Subcutaneous abdominal adipose tissue (tissue), 5 donors: ENCODE results near the gene CUX1.

Source experiments
- H3K27ac ChIP-seq: one replicate; pipeline ENCODE4 v1.7.0; 2013; ENCODE audit warnings: low read depth, mild to moderate bottlenecking, inconsistent platforms, low read length, moderate library complexity
- H3K27me3 ChIP-seq, 5 donors: one replicate each; pipeline ENCODE4 v1.7.0; 2013; ENCODE audit warnings: low read length in 5 of 5, inconsistent platforms in 1 of 5; ENCODE audit not compliant: control insufficient read depth in 5 of 5, insufficient read depth in 4 of 5
- H3K36me3 ChIP-seq, 5 donors: one replicate each; pipeline ENCODE4 v1.7.0; 2013; ENCODE audit warnings: low read length in 5 of 5; ENCODE audit not compliant: control insufficient read depth in 5 of 5, insufficient read depth in 5 of 5
- H3K4me1 ChIP-seq, 5 donors: one replicate each; pipeline ENCODE4 v1.7.0; 2013; ENCODE audit warnings: low read length in 5 of 5, mild to moderate bottlenecking in 3 of 5, moderate library complexity in 1 of 5; ENCODE audit not compliant: control insufficient read depth in 5 of 5, insufficient read depth in 5 of 5
- H3K4me3 ChIP-seq, 5 donors: one replicate each; pipeline ENCODE4 v1.7.0; 2013; ENCODE audit warnings: low read length in 5 of 5, low read depth in 1 of 5
- H3K9ac ChIP-seq, 5 donors: one replicate each; pipeline ENCODE4 v1.7.0; 2013; ENCODE audit warnings: low read length in 5 of 5, mild to moderate bottlenecking in 4 of 5, moderate library complexity in 3 of 5
- H3K9me3 ChIP-seq, 5 donors: one replicate each; pipeline ENCODE4 v1.7.0; 2013; ENCODE audit warnings: low read length in 5 of 5; ENCODE audit not compliant: control insufficient read depth in 5 of 5
- donor health status: healthy.
- donor health status: healthy.
- donor health status: healthy.
- donor health status: healthy.
- donor health status: healthy.

The CUX1 gene

GRCh38 chr7:102073931-102074880 is 256.8 kb downstream of the CUX1 start:
- no peak overlapping the region for H3K4me3 ChIP-seq
- peaks cover 3 to 21% (median 16%) of the 10 kb centered on the region in 5 donors for H3K36me3 ChIP-seq
- H3K9ac ChIP-seq = no peak overlapping the region
- no peak overlapping the region for H3K27ac ChIP-seq
- H3K4me1 ChIP-seq = no peaks in the 10 kb centered on the region
- H3K9me3 ChIP-seq = peaks cover 0 to 10% (median 0%) of the 10 kb centered on the region in 5 donors
- H3K27me3 ChIP-seq = no peaks in the 10 kb centered on the region

DNA sequence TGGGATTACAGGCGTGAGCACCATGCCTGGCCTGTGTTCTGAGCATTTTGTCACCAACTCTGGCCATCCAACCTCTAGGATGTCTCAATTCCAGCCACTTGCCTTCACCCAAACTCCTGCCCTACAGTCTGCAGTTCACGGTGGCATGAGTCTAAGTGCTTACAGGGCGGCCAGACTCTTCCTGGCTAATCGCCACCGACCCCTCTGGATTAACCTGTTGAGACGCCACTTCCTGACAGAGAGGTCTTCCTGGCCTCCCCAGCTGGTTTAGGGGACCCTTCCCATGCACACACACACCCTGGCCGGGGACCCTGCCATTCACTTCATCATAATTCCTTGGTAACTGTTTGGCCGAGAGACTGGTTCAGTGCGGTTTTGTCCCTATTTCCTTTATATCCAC is 257.7 kb downstream of the CUX1 start:
- Histone ChIP-seq H3K9me3 (peaks cover 0 to 10% (median 0%) of the 10 kb centered on the region in 5 donors), H3K36me3 (peaks cover 3 to 22% (median 16%) of the 10 kb centered on the region in 5 donors), H3K9ac (no peak overlapping the region), H3K4me1 (no peaks in the 10 kb centered on the region), H3K27ac (no peak overlapping the region), H3K4me3 (no peak overlapping the region), H3K27me3 (no peaks in the 10 kb centered on the region)

- Histone ChIP-seq H3K4me1 (no peaks in the 10 kb centered on the region), H3K27me3 (no peaks in the 10 kb centered on the region), H3K9me3 (peaks cover 0 to 10% (median 0%) of the 10 kb centered on the region in 5 donors), H3K27ac (no peak overlapping the region), H3K36me3 (peaks cover 3 to 20% (median 11%) of the 10 kb centered on the region in 5 donors), H3K4me3 (no peak overlapping the region), H3K9ac (no peak overlapping the region)
These were observed 258.2 kb downstream of the CUX1 start for GRCh38 chr7:102075553-102076135.

DNA sequence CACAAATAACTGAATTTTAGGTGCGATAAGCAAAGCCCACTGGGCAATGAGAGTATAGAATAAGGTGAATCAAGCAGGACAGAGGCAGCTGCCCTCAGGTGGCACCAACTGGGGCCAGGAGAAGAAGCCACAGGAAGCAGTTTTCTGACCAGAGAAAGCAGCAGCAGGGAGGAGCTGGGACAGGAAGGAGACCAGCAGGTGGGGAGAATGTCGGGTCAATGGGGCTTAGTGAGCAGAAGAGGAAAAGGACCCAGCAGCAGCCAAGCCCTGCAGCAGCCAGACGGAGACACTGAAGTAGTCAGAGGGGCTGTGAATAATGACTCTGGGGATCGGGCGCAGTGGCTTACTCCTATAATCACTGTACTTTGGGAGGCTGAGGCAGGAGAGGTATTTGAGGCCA is 259.7 kb downstream of the CUX1 start:
- Histone ChIP-seq H3K4me3 (no peak overlapping the region), H3K27me3 (no peaks in the 10 kb centered on the region), H3K4me1 (no peaks in the 10 kb centered on the region), H3K9ac (no peak overlapping the region), H3K36me3 (peaks cover 0 to 8% (median 7%) of the 10 kb centered on the region in 5 donors), H3K9me3 (peaks cover 0 to 2% (median 0%) of the 10 kb centered on the region in 5 donors), H3K27ac (no peak overlapping the region)

GRCh38 chr7:102079140-102080018 is 262.0 kb downstream of the CUX1 start:
- H3K4me3 ChIP-seq = no peak overlapping the region
- peaks cover 0 to 8% (median 5%) of the 10 kb centered on the region in 5 donors for H3K36me3 ChIP-seq
- H3K4me1 ChIP-seq = no peaks in the 10 kb centered on the region
- no peaks in the 10 kb centered on the region for H3K27me3 ChIP-seq
- H3K9me3 ChIP-seq = no peaks in the 10 kb centered on the region
- no peak overlapping the region for H3K27ac ChIP-seq
- no peak overlapping the region for H3K9ac ChIP-seq

GRCh38 chr7:102080019-102080433 is 262.6 kb downstream of the CUX1 start:
- no peaks in the 10 kb centered on the region for H3K9me3 ChIP-seq
- no peak overlapping the region for H3K9ac ChIP-seq
- H3K4me1 ChIP-seq = no peaks in the 10 kb centered on the region
- H3K4me3 ChIP-seq = no peak overlapping the region
- H3K36me3 ChIP-seq = peaks cover 0 to 8% (median 5%) of the 10 kb centered on the region in 5 donors
- H3K27me3 ChIP-seq = no peaks in the 10 kb centered on the region
- no peak overlapping the region for H3K27ac ChIP-seq

DNA sequence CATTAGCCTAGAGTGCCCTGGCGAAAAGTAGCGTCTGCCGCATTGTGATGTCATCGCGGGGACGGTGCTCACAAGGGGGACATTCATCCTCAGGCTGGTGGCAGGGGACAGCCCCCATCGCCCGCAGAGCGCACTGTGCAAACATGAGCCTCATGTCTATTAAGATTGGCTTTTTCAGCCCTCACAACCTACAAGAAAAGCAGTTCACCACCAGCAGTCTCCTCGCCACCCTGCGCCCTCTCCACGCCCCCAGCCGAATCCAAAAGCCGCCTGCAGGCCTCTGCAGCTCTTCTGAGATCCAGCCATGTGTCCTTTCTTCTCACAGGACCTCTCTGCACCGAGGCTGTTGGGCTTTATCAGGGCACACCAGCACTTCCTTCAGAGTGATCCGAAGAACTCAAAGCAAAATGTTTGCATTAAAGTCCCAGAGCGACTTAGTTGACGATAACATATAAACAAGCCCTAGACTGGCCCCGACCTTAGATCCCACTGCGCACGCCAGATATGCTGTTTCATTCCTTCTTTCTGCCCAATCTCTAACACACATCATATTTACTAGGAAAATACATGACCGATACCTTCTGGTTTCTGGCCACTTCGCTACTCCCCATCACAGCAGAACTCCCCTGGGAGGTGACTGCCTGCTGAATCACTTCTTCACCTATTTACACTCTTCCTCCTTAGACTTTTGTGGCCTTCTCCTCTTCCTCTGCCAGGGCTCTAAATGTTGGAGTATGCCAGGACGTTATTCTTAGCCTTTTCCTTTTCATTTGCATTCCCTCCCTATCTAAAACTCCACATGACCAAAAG is 263.2 kb downstream of the CUX1 start:
- Histone ChIP-seq H3K27me3 (no peaks in the 10 kb centered on the region), H3K27ac (no peak overlapping the region), H3K4me3 (no peak overlapping the region), H3K9me3 (peaks cover 0 to 6% (median 3%) of the 10 kb centered on the region in 5 donors), H3K9ac (no peak overlapping the region), H3K36me3 (peaks cover 0 to 8% (median 5%) of the 10 kb centered on the region in 5 donors), H3K4me1 (no peaks in the 10 kb centered on the region)

DNA sequence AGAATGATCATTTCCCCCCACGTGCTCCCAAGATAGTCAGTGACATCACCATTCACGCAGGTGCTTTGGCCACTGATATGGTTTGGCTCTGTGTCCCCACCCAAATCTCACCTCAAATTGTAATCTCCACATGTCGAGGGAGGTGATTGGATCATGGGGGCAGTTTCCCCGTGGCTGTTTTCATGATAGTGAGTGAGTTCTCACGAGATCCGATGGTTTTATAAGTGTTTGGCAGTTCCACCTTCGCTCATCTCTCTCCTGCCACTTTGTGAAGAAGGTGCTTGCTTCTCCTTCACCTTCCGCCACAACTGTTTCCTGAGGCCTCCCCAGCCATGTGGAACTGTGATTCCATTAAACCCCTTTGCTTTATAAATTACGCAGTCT is 263.8 kb downstream of the CUX1 start:
- no peaks in the 10 kb centered on the region for H3K4me1 ChIP-seq
- H3K4me3 ChIP-seq = no peak overlapping the region
- peaks cover 0 to 8% (median 5%) of the 10 kb centered on the region in 5 donors for H3K36me3 ChIP-seq
- no peaks in the 10 kb centered on the region for H3K27me3 ChIP-seq
- H3K9me3 ChIP-seq = peaks cover 0 to 6% (median 3%) of the 10 kb centered on the region in 5 donors
- H3K27ac ChIP-seq = no peak overlapping the region
- no peak overlapping the region for H3K9ac ChIP-seq

- H3K4me1 ChIP-seq = no peaks in the 10 kb centered on the region
- peaks cover 0 to 8% (median 5%) of the 10 kb centered on the region in 5 donors for H3K36me3 ChIP-seq
- no peaks in the 10 kb centered on the region for H3K27me3 ChIP-seq
- H3K9ac ChIP-seq = no peak overlapping the region
- H3K4me3 ChIP-seq = no peak overlapping the region
- H3K9me3 ChIP-seq = peaks cover 0 to 6% (median 3%) of the 10 kb centered on the region in 5 donors
- no peak overlapping the region for H3K27ac ChIP-seq
These were observed 265.4 kb downstream of the CUX1 start for GRCh38 chr7:102082693-102083368.
